Lower leg skin (tissue), 4 donors: ENCODE data around the gene PSMD13. TPM values are rescaled to one million over a fixed set of nuclear protein-coding genes. Genes with fewer than 3 reads are reported as not detected.

Source experiments
- total RNA-seq, 4 donors: library from RNA; depleted of rRNA; stranded (reverse); fragments of >200 nt; gene quantifications; one replicate each; pipeline ENCODE4 v1.1.0, GENCODE V29; 2016

PSMD13 gene
- total RNA-seq, 4 donors from 2014 or later: 65.1 to 115 (median 90.8) TPM

Other genes starting within 250 kb of the PSMD13 start
- gene SCGB1C1, start 43.9 kb upstream of the PSMD13 start, total RNA-seq: not detected
- gene BET1L, start 29.6 kb upstream of the PSMD13 start, total RNA-seq: 10 to 100 TPM; 25.5 to 33.3 (median 31.6) TPM
- 10 to 100 TPM; 58.0 to 91.2 (median 66.9) TPM for gene RIC8A, start 29.3 kb upstream of the PSMD13 start, total RNA-seq
- 10 to 100 TPM; 12.6 to 18.4 (median 14.2) TPM for gene SIRT3, start 634 bp upstream of the PSMD13 start, total RNA-seq
- gene NLRP6, start 41.4 kb downstream of the PSMD13 start, total RNA-seq: under 1 TPM in 3 of 4 donors, not detected in 1; 0.25 to 0.32 (median 0.27) TPM
- 1 to 10 TPM; 4.0 to 7.7 (median 6.9) TPM for gene PGGHG, start 52.1 kb downstream of the PSMD13 start, total RNA-seq
- gene IFITM5, start 62.5 kb downstream of the PSMD13 start, total RNA-seq: not detected
- gene IFITM2, start 70.8 kb downstream of the PSMD13 start, total RNA-seq: 10 to 100 TPM; 22.2 to 99.4 (median 52.9) TPM
- 100 to 1,000 TPM in 1 of 4 donors, 10 to 100 TPM in 3; 44.2 to 114 (median 65.4) TPM for gene IFITM1, start 77.1 kb downstream of the PSMD13 start, total RNA-seq
- gene IFITM3, start 83.9 kb downstream of the PSMD13 start, total RNA-seq: 100 to 1,000 TPM in 1 of 4 donors, 10 to 100 TPM in 3; 39.6 to 124 (median 84.2) TPM
- gene B4GALNT4, start 132.5 kb downstream of the PSMD13 start, total RNA-seq: 10 to 100 TPM in 1 of 4 donors, 1 to 10 TPM in 3; 1.8 to 20.0 (median 5.0) TPM
- gene PKP3, start 157.2 kb downstream of the PSMD13 start, total RNA-seq: 100 to 1,000 TPM; 612 to 880 (median 754) TPM
- gene SIGIRR, start 178.0 kb downstream of the PSMD13 start, total RNA-seq: 10 to 100 TPM; 15.1 to 23.2 (median 19.0) TPM
- 100 to 1,000 TPM in 2 of 4 donors, 10 to 100 TPM in 2; 55.7 to 116 (median 92.1) TPM for gene ANO9, start 205.0 kb downstream of the PSMD13 start, total RNA-seq
- gene PTDSS2, start 213.3 kb downstream of the PSMD13 start, total RNA-seq: 100 to 1,000 TPM in 1 of 4 donors, 10 to 100 TPM in 3; 35.0 to 108 (median 38.7) TPM